ENCODE results near the gene CENPN. TPM values are rescaled to one million over a fixed set of nuclear protein-coding genes. Genes with fewer than 3 reads are reported as not detected.

Gene CENPN
- total RNA-seq, 1 donor, result 19.9 TPM

GRCh38 chr16:81076566-81077075 is 69.6 kb downstream of the CENPN start:
- Histone ChIP-seq H3K79me2 (ENCODE audit: insufficient read depth, low read length) (no peaks in the 10 kb centered on the region), H2AFZ (ENCODE audit: low read length) (peak overlapping the region; percentile 100), H3K36me3 (ENCODE audit: insufficient read depth, low read length) (peaks cover 1% of the 10 kb centered on the region), H3K9me3 (ENCODE audit: low read depth, low read length) (no peaks in the 10 kb centered on the region), H4K20me1 (ENCODE audit: insufficient read depth, low read length) (no peaks in the 10 kb centered on the region), H3K27ac (ENCODE audit: low read depth, low read length) (peak overlapping the region; percentile 96), H3K27me3 (ENCODE audit: insufficient read depth, low read length) (no peaks in the 10 kb centered on the region), H3K4me1 (ENCODE audit: insufficient read depth, low read length) (peaks cover 11% of the 10 kb centered on the region), H3K4me2 (ENCODE audit: insufficient read depth, low read length) (peak overlapping the region; percentile 91), H3K4me3 (ENCODE audit: insufficient read depth, low read length) (peak overlapping the region; percentile 99)
- TF ChIP-seq CTCF (IDR thresholded peaks at IDR 0.05; ENCODE audit: extremely low read depth, low read depth, low read length), result no peak
- DNase-seq (ENCODE audit: insufficient read length, low spot score, missing footprints), result peak; percentile 94

GRCh38 chr16:81077076-81077940 is 70.3 kb downstream of the CENPN start, which contains the start of gene C16orf46:
C16orf46 (minus strand) TSS chr16:81077238; CDS start chr16:81063955, 13,283 bp downstream.
- H3K4me1 ChIP-seq (ENCODE audit: insufficient read depth, low read length), result peaks cover 11% of the 10 kb centered on the region
- no peaks in the 10 kb centered on the region for H4K20me1 ChIP-seq (ENCODE audit: insufficient read depth, low read length)
- no peaks in the 10 kb centered on the region for H3K27me3 ChIP-seq (ENCODE audit: insufficient read depth, low read length)
- no peaks in the 10 kb centered on the region for H3K9me3 ChIP-seq (ENCODE audit: low read depth, low read length)
- H3K27ac ChIP-seq (ENCODE audit: low read depth, low read length), result peak within 1 kb of the TSS; percentile 96
- H3K79me2 ChIP-seq (ENCODE audit: insufficient read depth, low read length), result no peaks in the 10 kb centered on the region
- peak within 1 kb of the TSS; percentile 99 for H3K4me3 ChIP-seq (ENCODE audit: insufficient read depth, low read length)
- peak; percentile 98 for DNase-seq (ENCODE audit: insufficient read length, low spot score, missing footprints)
- TF ChIP-seq CTCF (IDR thresholded peaks at IDR 0.05; ENCODE audit: extremely low read depth, low read depth, low read length), result no peak
- peak within 1 kb of the TSS; percentile 91 for H3K4me2 ChIP-seq (ENCODE audit: insufficient read depth, low read length)
- H3K36me3 ChIP-seq (ENCODE audit: insufficient read depth, low read length), result peaks cover 5% of the 10 kb centered on the region
- H2AFZ ChIP-seq (ENCODE audit: low read length), result peak within 1 kb of the TSS; percentile 100

- no peak overlapping the region for H3K4me3 ChIP-seq (ENCODE audit: insufficient read depth, low read length)
- H4K20me1 ChIP-seq (ENCODE audit: insufficient read depth, low read length), result no peaks in the 10 kb centered on the region
- no peak overlapping the region for H3K27ac ChIP-seq (ENCODE audit: low read depth, low read length)
- no peak for DNase-seq (ENCODE audit: insufficient read length, low spot score, missing footprints)
- no peak for TF ChIP-seq CTCF (IDR thresholded peaks at IDR 0.05; ENCODE audit: extremely low read depth, low read depth, low read length)
- peaks cover 5% of the 10 kb centered on the region for H3K36me3 ChIP-seq (ENCODE audit: insufficient read depth, low read length)
- no peaks in the 10 kb centered on the region for H3K79me2 ChIP-seq (ENCODE audit: insufficient read depth, low read length)
- no peaks in the 10 kb centered on the region for H3K27me3 ChIP-seq (ENCODE audit: insufficient read depth, low read length)
- no peaks in the 10 kb centered on the region for H3K9me3 ChIP-seq (ENCODE audit: low read depth, low read length)
- H3K4me2 ChIP-seq (ENCODE audit: insufficient read depth, low read length), result no peak overlapping the region
- no peak overlapping the region for H2AFZ ChIP-seq (ENCODE audit: low read length)
- H3K4me1 ChIP-seq (ENCODE audit: insufficient read depth, low read length), result peaks cover 11% of the 10 kb centered on the region
Observed at GRCh38 chr16:81080233-81080632, 73.2 kb downstream of the CENPN start.

GRCh38 chr16:81081014-81081413 is 74.0 kb downstream of the CENPN start:
- Histone ChIP-seq H3K79me2 (ENCODE audit: insufficient read depth, low read length) (no peaks in the 10 kb centered on the region), H3K9me3 (ENCODE audit: low read depth, low read length) (no peaks in the 10 kb centered on the region), H3K27ac (ENCODE audit: low read depth, low read length) (no peak overlapping the region), H4K20me1 (ENCODE audit: insufficient read depth, low read length) (no peaks in the 10 kb centered on the region), H3K27me3 (ENCODE audit: insufficient read depth, low read length) (no peaks in the 10 kb centered on the region), H2AFZ (ENCODE audit: low read length) (no peak overlapping the region), H3K36me3 (ENCODE audit: insufficient read depth, low read length) (peaks cover 5% of the 10 kb centered on the region), H3K4me2 (ENCODE audit: insufficient read depth, low read length) (no peak overlapping the region), H3K4me1 (ENCODE audit: insufficient read depth, low read length) (peaks cover 11% of the 10 kb centered on the region), H3K4me3 (ENCODE audit: insufficient read depth, low read length) (no peak overlapping the region)
- TF ChIP-seq CTCF (IDR thresholded peaks at IDR 0.05; ENCODE audit: extremely low read depth, low read depth, low read length), result no peak
- no peak for DNase-seq (ENCODE audit: insufficient read length, low spot score, missing footprints)

Data from osteoblast (primary cell).